HepG2 (cell line): ENCODE measurements around the gene ATE1. TPM values are rescaled to one million over a fixed set of nuclear protein-coding genes. Genes with fewer than 3 reads are reported as not detected.

ENCODE experiments used
- ATAC-seq: fragments of 200-7000 bp; cut with Tn5 transposase; 3 replicates; pipeline ENCODE4 v1.9.1; 2020; ENCODE audit warnings: mild to moderate bottlenecking, moderate library complexity
- BruUV-seq: library from RNA; stranded (reverse); fragments of 400-500 nt; replicated peaks from 2 replicates; lab custom pipeline; 2021; lab: Mats Ljungman, UMichigan
- CTCF ChIA-PET: fragments of 300-600 bp; formaldehyde crosslinking; extraction: SDS; loops from one replicate; lab custom pipeline; 2021; ENCODE audit warnings: low total read pairs, inconsistent platforms, low intra/inter-chr PET ratio; lab: Yijun Ruan, JAX
- POLR2A ChIA-PET: fragments of 350-600 bp; sonication (Branson Sonifier 250); formaldehyde crosslinking; loops from one replicate; lab custom pipeline; 2020; ENCODE audit warnings: antibody characterized with exemption, inconsistent platforms; lab: Yijun Ruan, JAX
- DNase-seq: peaks from one replicate; pipeline ENCODE4 v3.0.0-alpha.2; 2015; ENCODE audit warnings: low spot score
- FAIRE-seq: peaks from 3 replicates; lab custom pipeline; 2011; peaks lifted over from hg19 to GRCh38; lab: Jason Lieb, UNC
- H2AFZ ChIP-seq: one replicate; pipeline ENCODE4 v1.6.1; 2011; ENCODE audit warnings: low read length, inconsistent platforms
- H3K27ac ChIP-seq: fragments of 300-600 bp; 3 replicates; pipeline ENCODE4 v1.8.0; 2011; ENCODE audit warnings: mixed run types, mild to moderate bottlenecking, mixed read lengths, low read length, inconsistent platforms; ENCODE audit not compliant: insufficient read depth; ENCODE audit errors: extremely low read length
- H3K27me3 ChIP-seq, 2 experiments: fragments of 200-600 bp in 1 of 2; 2 replicates in 1 of 2; 3 replicates in 1 of 2; pipeline versions ENCODE4 v1.6.0 to v1.8.0; 2011; ENCODE audit warnings: low read length in 2 of 2, mild to moderate bottlenecking in 2 of 2, moderate library complexity in 2 of 2, inconsistent platforms in 1 of 2; ENCODE audit not compliant: insufficient read depth in 2 of 2, control insufficient read depth in 1 of 2
- H3K36me3 ChIP-seq, 2 experiments: fragments of 200-600 bp in 1 of 2; replicated peaks in 1 of 2; 2 replicates in 1 of 2; 3 replicates in 1 of 2; pipeline versions ENCODE4 v1.5.1 to v1.8.0; 2011; ENCODE audit warnings: low read length in 2 of 2, inconsistent platforms in 1 of 2; ENCODE audit not compliant: insufficient read depth in 2 of 2, control insufficient read depth in 1 of 2
- H3K4me1 ChIP-seq: 2 replicates; pipeline ENCODE4 v1.5.1; 2012; ENCODE audit warnings: low read length, inconsistent platforms; ENCODE audit not compliant: insufficient read depth
- H3K4me2 ChIP-seq: 2 replicates; pipeline ENCODE4 v1.6.0; 2011; ENCODE audit warnings: low read depth, low read length, inconsistent platforms
- H3K4me3 ChIP-seq, 3 experiments: fragments of 200-600 bp in 1 of 3; sonication (generic), shearing (Covaris generic) in 1 of 3; replicated peaks in 1 of 3; 2 replicates each; pipeline ENCODE4 v1.5.1; 2011 to 2016; ENCODE audit warnings: low read length in 3 of 3, inconsistent platforms in 2 of 3, low read depth in 2 of 3, mild to moderate bottlenecking in 2 of 3, control low read depth in 1 of 3, mixed read lengths in 1 of 3; ENCODE audit not compliant: insufficient read depth in 1 of 3
- H3K79me2 ChIP-seq: one replicate; pipeline ENCODE4 v1.6.1; 2011; ENCODE audit warnings: low read length, inconsistent platforms; ENCODE audit not compliant: insufficient read depth
- H3K9ac ChIP-seq: 2 replicates; pipeline ENCODE4 v1.6.0; 2011; ENCODE audit warnings: mild to moderate bottlenecking, low read depth, low read length, inconsistent platforms; ENCODE audit not compliant: insufficient read depth
- H3K9me3 ChIP-seq: 2 replicates; pipeline ENCODE4 v1.5.1; 2012; ENCODE audit warnings: mild to moderate bottlenecking, low read length
- H4K20me1 ChIP-seq: 2 replicates; pipeline ENCODE4 v1.6.0; 2011; ENCODE audit warnings: inconsistent platforms, mild to moderate bottlenecking, low read length, moderate library complexity; ENCODE audit not compliant: insufficient read depth
- ATRX ChIP-seq: sonication (generic); formaldehyde crosslinking; IDR thresholded peaks from 2 replicates; pipeline ENCODE4 v1.4.0; 2020; ENCODE audit warnings: missing genetic modification reagents, borderline replicate concordance
- CTCF ChIP-seq: sonication (generic); formaldehyde crosslinking; IDR thresholded peaks from 2 replicates; pipeline ENCODE4 v1.5.0; 2020; ENCODE audit warnings: mild to moderate bottlenecking, missing genetic modification reagents, moderate library complexity
- RAD21 ChIP-seq: fragments of 450-650 bp; formaldehyde crosslinking; IDR thresholded peaks from 2 replicates; pipeline ENCODE4 v1.5.0; 2020; ENCODE audit warnings: mild to moderate bottlenecking
- SMC3 ChIP-seq: IDR thresholded peaks from 2 replicates; pipeline ENCODE4 v1.6.1; 2011; ENCODE audit warnings: low read length, improper control_type of control experiment
- STAG1 ChIP-seq: sonication (generic); formaldehyde crosslinking; IDR thresholded peaks from 2 replicates; pipeline ENCODE4 v1.4.0; 2020; ENCODE audit warnings: missing genetic modification reagents
- TAF1 ChIP-seq: sonication (generic); formaldehyde crosslinking; IDR thresholded peaks from 2 replicates; pipeline ENCODE4 v1.4.0; 2020; ENCODE audit warnings: missing genetic modification reagents
- TRAFD1 ChIP-seq: sonication (generic); formaldehyde crosslinking; IDR thresholded peaks from 2 replicates; pipeline ENCODE4 v1.5.1; 2020; ENCODE audit warnings: missing genetic modification reagents, mild to moderate bottlenecking, borderline replicate concordance
- XRCC5 ChIP-seq: fragments of 200-400 bp; formaldehyde crosslinking; optimal IDR thresholded peaks from 2 replicates; pipeline ENCODE3; 2017; ENCODE audit warnings: mild to moderate bottlenecking, low read length
- ZNF329 ChIP-seq: sonication (generic); formaldehyde crosslinking; IDR thresholded peaks from 2 replicates; pipeline ENCODE4 v1.9.0; 2021; ENCODE audit warnings: low read depth, mild to moderate bottlenecking, missing genetic modification reagents
- WGBS: methylation state at CpG from one replicate; pipeline ENCODE4 v1.1.6; 2017; ENCODE audit warnings: low lambda C conversion rate; 5-methylcytosine and 5-hydroxymethylcytosine counted together
- in situ Hi-C: cut with HindIII; loops from 2 replicates; pipeline ENCODE4 v1.10.0; 2017; ENCODE audit warnings: low pct_unique_long_range_greater_than_20kb; ENCODE audit not compliant: extremely low pct_ligation_motif_present
- intact Hi-C: fragments of 100-400 bp; cut with micrococcal nuclease; formaldehyde crosslinking; loops from one replicate; pipeline ENCODE4 v1.10.0; 2022; ENCODE audit not compliant: unreplicated experiment
- polyA plus RNA-seq, 8 experiments: library from polyadenylated mRNA; depleted of rRNA in 3 of 8; stranded (reverse) in 7 of 8; unstranded in 1 of 8; fragments of >200 nt; fragmentation: Illumina TruSeq in 4 of 8; extraction: Trizol in 4 of 8; gene quantifications; 2 replicates each; pipeline versions ENCODE4 v1.2.1 to v1.2.3, GENCODE V29; 2011 to 2016; ENCODE audit warnings: low read depth in 4 of 8, missing spikeins in 1 of 8, mixed read lengths in 1 of 8; ENCODE audit not compliant: insufficient read depth in 1 of 8
- total RNA-seq, 5 experiments: library from RNA; depleted of rRNA; stranded (reverse); fragments of >200 nt; fragmentation: Illumina TruSeq; extraction: Trizol; gene quantifications; 2 replicates each; pipeline ENCODE4 v1.2.3, GENCODE V29; 2016; ENCODE audit warnings: low read depth in 1 of 5
- TF ChIP-seq, protein P1 (sequence below): sonication (generic); formaldehyde crosslinking; IDR thresholded peaks from 2 replicates; pipeline ENCODE4 v1.4.0; 2020; ENCODE audit warnings: missing genetic modification reagents, borderline replicate concordance

Gene ATE1
- total and polyA plus RNA-seq, 2 of the 13 experiments (the other 11 are each of a cell fraction or from before 2014, with no cell fraction given) = 17.5 to 42.2 TPM

DNA sequence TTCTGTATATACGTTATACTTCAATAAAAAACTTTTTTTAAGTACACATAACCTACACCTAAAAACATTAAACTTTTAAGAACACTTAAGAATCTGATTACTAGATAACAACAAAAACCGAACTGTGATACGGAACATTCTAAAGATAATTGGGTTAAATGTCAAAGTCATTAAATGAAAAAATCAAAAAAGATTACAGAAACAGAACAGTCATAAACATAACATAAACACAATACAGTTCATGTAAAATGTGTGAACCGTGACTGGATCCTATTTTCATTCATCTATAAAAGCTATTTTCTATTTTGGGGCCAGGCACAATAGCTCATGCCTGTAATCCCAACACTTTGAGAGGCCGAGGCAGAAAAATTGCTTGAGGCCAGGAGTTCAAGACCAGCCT lies 38.6 kb downstream of the ATE1 start (continued):
- TF ChIP-seq, protein P1, sequence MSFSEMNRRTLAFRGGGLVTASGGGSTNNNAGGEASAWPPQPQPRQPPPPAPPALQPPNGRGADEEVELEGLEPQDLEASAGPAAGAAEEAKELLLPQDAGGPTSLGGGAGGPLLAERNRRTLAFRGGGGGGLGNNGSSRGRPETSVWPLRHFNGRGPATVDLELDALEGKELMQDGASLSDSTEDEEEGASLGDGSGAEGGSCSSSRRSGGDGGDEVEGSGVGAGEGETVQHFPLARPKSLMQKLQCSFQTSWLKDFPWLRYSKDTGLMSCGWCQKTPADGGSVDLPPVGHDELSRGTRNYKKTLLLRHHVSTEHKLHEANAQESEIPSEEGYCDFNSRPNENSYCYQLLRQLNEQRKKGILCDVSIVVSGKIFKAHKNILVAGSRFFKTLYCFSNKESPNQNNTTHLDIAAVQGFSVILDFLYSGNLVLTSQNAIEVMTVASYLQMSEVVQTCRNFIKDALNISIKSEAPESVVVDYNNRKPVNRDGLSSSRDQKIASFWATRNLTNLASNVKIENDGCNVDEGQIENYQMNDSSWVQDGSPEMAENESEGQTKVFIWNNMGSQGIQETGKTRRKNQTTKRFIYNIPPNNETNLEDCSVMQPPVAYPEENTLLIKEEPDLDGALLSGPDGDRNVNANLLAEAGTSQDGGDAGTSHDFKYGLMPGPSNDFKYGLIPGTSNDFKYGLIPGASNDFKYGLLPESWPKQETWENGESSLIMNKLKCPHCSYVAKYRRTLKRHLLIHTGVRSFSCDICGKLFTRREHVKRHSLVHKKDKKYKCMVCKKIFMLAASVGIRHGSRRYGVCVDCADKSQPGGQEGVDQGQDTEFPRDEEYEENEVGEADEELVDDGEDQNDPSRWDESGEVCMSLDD (CRISPR knock-in tag) = no peak
- no peak for TF ChIP-seq ATRX (CRISPR knock-in tag)

GRCh38 chr10:121886997-121887622 lies 40.7 kb downstream of the ATE1 start:
- Histone ChIP-seq H3K9ac (no peak overlapping the region), H4K20me1 (no peaks in the 10 kb centered on the region; the same call in 1 of the 2 replicates), H3K4me1 (no peaks in the 10 kb centered on the region), H3K9me3 (no peaks in the 10 kb centered on the region), H3K36me3 (peaks cover 5 to 32% of the 10 kb centered on the region in 2 experiments; a peak in 4 of 5 replicates), H2AFZ (no peak overlapping the region), H3K4me2 (no peak overlapping the region), H3K27me3 (no peaks in the 10 kb centered on the region), H3K79me2 (no peaks in the 10 kb centered on the region), H3K4me3 (no peak overlapping the region), H3K27ac (no peak overlapping the region)
- peak; percentile 96 for FAIRE-seq
- ChIA-PET POLR2A (no interaction called here), CTCF (interaction anchor here (1.4 to 3.2 kb wide), 2 partner anchors 63 to 944 kb away, joined by 4 to 32 read pairs; no protein-coding TSS in a partner anchor)
- intact Hi-C loops (loop anchor here (1.0 to 10.0 kb wide), 2 partner anchors 63 to 152 kb away; no protein-coding TSS in a partner anchor), in situ Hi-C loops (loop anchor here (5.0 kb wide), 2 partner anchors 50 to 940 kb away; no protein-coding TSS in a partner anchor)
- BruUV-seq = no TSS peak
- peak; percentile 61 for DNase-seq
- TF ChIP-seq ZNF329 (CRISPR knock-in tag) (no peak), TAF1 (no peak), RAD21 (CRISPR knock-in tag) (peak; percentile 59; the same call in 1 of the 2 replicates), XRCC5 (peak; percentile 62), STAG1 (CRISPR knock-in tag) (peak; percentile 84), TRAFD1 (CRISPR knock-in tag) (no peak), CTCF (CRISPR knock-in tag) (peak; percentile 87), SMC3 (peak; percentile 90)
- ATAC-seq = peak; percentile 94
- WGBS = 23% methylated on average over 7 of the region's 7 CpGs
